GM18519 (cell line): Measurements from ENCODE around the gene CD24.
"Not testable (repeated sequence)": the region's sequence is repeated elsewhere in the genome, so short reads cannot be mapped to it uniquely, and the experiment has no call there.

Experiments
- ATAC-seq: cut with Tn5 transposase; IDR thresholded peaks from one replicate; pipeline ENCODE4 v1.9.1; 2021; ENCODE audit warnings: mild to moderate bottlenecking, moderate library complexity; ENCODE audit not compliant: unreplicated experiment, low FRiP score

Gene CD24

DNA sequence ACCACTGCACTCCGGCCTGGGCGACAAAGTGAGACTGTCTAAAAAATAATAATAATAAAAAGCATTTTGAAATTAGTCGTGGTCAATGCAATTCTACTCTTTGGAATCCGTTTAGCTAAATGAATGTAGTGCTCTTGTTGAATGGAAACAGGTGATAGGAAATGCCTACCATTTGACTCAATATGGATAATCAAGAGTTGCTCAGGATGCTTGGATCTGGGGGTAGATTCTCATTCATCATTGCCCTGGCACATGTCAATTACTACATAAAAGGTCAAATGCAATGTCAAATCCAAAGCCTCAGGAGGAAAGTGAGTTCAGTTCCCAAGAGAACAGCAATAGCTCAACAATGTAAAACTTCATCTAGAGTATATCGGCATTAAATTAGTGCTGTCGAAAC lies 3.8 kb downstream of the CD24 start:
- not testable (repeated sequence) for ATAC-seq

DNA sequence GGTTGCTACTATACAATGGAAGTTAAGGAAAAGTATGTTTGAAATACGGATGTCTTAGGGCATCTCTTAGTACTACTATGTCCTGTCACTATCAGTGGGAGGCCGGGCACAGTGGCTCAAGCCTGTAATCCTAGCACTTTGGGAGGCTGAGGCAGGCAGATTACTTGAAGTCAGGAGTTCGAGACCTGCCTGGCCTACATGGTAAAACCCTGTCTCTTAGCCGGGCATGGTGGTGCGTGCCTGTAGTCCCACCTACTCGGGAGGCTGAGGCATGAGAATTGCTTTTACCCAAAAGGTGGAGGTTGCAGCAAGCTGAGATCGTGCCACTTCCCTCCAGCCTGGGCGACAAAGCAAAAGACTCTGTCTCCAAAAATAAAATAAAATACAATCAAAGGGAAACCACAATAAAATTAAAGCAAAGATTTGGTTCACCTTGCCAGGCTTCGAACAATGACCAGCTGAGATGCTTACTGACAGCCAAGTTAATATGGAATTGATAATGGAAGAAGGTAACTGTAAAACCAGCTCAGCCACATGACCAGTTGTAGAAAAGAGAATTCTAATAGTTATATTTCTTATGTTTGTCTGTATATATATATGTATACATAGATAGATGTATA lies 6.5 kb downstream of the CD24 start:
- no peak for ATAC-seq

DNA sequence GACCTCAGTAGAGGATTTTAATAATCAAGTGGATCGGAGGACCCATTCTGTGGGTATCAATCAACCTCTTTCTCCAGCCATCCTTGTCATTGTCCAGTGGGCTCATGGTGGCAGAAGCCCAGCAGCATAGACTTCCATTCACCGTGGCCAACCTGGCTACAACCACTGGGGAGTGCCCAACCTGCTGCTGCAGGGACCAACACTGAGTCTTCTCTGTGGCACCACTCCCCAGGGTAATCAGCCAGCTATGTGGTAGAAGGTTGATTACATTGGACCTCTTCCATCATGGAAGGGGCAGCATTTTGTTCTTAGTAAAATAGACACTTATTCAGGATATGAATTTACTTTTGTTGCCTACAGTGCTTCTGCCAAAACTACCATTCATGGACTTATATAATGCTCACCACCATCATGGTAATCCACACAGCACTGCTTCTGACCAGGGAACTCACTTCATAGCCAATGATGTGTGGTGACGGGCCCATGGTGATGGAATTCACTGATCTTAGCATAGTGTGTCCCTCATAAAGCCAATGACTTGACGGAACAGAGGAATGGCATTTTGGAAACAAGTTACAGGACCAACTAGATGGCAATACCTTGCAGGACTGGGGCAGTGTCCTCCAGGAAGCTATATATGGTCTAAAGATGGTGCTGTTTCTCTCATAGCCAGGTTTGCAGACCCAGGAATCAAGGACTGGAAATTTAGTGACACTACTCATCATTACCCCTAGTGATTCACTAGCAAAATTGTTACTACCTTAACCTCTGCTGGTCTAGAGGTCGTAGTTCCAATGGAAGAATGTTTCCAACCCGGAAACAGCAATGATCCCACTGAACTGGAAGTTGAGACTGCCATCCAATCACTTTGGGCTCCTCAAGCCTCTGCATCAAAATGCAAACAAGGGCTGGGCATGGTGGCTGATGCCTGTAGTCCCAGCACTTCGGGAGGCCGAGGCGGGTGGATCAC lies 7.6 kb downstream of the CD24 start:
- no peak for ATAC-seq

DNA sequence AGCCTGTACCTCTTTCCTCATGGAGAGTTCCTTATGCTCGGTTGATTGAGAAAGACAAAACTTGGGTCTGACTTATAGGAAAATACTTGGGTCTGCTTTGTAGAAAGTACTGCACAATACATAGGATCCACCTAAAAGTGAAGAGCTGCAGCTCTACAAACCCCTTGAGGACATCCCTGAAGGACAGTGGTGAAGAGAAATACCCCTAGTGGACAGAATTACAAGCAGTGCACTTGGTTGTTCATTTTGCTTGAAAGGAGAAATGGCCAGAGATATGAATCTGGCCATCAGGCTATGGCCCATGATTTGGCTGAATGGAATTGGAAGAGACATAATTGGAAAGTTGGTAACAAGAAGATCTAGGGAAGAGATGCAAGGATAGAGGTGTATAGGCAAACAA lies 8.3 kb downstream of the CD24 start:
- no peak for ATAC-seq

DNA sequence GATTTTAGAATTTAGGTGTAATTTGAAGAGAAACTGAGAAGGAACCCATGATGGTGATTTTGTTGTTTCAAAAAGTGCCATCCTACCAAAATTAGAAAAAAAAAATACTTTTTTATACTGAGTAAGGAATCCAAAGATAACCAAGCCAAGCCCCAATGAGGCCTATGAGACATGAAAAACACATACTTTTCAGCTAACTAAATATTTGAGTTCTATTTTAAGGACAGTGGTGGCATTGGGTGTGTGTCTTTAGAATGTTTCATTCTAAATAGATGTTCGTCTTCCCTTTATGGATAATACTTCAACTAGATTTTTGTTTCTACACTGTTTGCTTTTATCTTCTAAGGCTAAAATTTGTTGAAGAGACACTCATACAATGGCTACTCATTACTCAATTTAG lies 9.6 kb downstream of the CD24 start:
- ATAC-seq = no peak

DNA sequence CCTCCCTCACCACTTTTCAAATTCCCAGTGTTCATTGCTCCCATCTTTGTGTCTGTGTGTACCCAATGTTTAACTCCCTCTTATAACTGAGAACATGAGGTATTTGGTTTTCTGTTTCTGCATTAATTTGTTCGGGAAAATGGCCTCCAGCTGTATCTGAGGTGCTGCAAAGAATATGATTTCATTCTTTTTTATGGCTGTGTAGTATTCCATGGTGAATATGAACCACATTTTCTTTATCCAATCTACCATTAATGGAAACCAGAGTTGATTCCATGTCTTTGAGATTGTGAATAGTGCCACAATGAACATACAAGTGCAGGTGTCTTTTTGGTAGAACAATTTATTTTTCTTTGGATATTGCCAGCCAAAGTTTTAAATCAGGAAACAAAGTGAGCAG lies 10.4 kb downstream of the CD24 start:
- no peak for ATAC-seq

- no peak for ATAC-seq
Observed at GRCh38 chr6:106963544-106963943, 11.0 kb downstream of the CD24 start.

GRCh38 chr6:106961801-106962200 lies 12.7 kb downstream of the CD24 start:
- ATAC-seq = no peak

DNA sequence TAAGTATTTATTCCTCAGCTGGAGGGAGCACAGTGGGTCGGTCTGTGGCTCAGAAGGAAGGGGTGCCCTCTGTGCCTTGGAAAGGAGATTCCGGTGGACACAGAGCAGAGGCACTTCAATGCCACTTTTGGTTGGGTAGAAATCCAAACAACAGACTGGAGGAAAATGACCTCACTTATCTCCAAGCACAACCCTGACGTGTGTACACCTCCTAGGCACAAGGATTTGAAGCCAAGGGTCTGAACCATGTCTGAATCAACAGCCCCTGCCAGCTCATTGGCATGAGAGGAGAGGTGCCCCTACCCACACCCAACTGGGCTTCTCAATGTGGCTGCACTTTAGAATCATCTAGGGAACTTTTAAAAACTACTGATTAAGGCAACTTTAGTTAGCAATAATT lies 13.4 kb downstream of the CD24 start:
- ATAC-seq = no peak

DNA sequence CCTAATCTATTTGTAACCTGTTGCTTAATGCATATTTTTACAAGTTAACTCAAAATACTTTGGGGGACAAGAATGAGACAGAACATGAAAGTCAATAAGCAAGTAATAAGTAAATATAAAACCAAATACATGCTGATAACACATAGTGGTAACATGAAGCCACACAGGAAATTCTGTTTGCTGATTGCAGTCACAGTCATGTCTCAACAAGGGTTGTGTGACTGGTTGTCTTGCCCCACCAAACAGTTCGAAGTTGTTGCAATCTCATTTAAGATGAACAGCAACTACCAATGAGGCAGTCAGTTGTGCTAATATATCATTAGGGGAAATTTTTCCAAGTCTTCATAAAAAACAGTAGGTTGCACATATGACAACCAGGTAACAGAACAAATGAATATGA lies 14.5 kb downstream of the CD24 start:
- no peak for ATAC-seq

DNA sequence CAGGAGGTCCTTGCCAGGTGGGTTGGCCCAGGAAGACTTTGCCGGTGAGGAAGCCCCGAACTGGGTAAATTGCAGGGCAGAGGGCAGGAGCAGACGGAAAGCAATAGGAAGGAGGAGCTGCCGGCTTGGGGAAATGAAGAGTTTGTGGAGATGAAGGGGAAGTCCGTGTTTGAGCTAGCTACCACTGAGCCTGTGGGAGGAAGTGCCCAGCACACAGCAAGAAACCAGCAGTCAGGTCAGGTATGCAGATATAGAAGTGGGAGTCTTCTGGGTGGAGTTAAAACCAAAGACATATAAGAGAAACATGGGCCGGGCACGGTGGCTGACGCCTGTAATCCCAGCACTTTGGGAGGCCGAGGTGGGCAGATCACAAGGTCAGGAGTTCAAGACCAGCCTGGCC lies 34.7 kb downstream of the CD24 start:
- ATAC-seq = no peak

DNA sequence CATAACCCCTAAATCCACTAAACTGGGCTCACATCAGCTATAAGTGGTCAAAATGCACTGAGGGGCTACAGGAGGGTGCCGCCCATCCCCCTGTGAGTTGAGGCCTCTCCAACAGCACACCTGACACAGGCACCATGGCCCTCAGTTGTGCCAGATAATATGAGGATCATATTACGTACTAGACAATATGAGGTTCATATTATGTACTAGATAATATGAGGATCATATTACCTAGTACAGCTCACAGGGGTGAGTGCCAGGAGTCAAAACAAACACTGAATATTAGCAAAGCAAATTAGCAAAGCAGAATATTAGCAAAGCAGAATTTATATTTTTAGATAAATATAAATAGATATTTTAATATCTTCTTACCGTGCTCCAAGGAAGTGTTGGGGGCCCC lies 35.3 kb downstream of the CD24 start:
- ATAC-seq = no peak

DNA sequence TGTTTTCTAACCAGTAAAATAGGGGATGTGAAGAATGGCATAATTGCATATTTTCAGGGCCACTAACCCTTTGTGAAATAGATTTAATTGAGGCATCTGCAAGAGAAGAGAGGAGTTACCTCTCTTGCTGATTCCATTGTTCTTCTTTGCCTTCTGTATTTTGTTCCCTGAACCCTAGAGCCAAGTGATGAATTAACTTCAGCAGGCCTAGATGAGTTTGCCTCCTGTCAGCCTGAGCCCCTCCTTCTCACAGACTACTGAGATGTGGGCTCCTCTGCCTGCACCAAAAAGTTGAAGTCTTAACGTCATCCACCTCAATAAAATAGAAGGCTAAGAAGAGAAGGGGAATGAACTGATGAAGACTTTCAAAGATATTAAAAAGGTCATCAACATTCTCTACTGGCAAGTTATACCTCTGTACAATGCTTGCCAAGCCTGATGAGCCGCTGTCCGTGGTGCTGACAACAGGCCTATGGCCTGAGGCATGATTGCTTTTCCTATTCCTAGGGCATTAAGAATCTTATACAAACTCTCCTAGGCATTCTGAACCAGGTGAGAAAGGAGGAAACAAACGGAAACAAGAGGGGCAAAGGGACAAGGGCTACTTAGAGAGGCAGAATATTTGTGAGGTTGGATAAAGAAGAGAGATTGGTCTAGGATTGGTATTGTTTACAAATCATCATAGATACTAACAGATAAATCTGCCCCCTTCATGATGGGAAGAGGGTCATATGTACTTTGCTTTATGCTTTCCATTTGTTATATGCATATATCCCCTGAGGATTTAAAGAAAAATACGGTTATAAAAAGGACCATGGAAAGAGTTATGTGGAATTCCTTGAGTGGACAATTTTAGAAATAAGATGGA lies 46.8 kb downstream of the CD24 start:
- ATAC-seq = no peak

DNA sequence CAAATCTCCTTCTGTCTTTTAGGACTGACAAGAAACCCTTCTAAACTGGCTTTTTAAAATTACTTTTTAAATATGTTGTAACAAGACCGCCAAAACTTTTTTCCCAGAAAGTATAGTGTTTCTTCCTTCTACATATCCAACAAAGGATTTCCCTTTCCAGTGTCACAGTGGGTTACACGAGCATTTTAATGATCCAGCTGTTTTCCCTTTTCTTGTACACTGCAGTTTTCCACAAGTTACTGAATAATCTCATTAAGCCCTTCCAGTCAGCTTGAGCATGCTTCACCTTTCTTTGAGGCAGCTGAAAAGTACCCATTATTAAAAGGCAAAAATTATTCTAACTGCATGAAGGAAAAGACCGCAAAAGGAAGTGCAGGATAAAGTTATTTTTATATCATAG lies 48.6 kb downstream of the CD24 start:
- no peak for ATAC-seq

DNA sequence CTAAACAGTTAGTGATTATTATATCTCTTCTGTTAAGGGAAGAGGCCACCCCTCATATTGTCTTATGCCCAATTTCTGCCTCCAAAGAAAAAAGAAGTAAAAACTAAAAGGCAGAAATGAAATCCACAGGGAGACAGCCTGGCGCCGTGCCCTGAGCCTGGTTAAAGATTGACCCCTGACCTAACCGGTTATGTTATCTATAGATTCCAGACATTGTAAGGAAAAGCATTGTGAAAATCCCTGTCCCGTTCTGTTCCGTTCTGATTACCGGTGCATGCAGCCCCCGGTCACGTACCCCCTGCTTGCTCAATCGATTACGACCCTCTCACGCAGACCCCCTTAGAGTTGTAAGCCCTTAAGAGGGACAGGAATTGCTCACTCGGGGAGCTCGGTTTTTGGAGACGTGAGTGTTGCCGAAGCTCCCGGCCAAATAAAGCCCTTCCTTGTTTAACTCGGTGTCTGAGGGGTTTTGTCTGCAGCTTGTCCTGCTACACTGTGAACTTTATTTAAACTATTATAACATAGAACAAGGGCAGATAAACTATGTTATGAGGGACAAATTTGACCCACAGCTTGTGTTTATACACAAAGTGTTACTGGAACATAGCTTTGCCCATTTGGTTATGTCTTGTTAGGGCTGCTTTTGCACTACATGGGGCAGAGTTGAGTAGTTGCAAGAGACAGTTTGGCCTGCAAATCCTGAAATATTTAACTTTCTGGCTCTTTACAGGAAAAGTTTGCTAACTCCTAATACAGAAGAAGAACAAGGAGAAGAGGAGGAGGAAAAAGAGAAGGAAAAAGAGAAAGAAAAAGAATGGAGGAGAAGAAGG lies 49.6 kb downstream of the CD24 start:
- no peak for ATAC-seq

DNA sequence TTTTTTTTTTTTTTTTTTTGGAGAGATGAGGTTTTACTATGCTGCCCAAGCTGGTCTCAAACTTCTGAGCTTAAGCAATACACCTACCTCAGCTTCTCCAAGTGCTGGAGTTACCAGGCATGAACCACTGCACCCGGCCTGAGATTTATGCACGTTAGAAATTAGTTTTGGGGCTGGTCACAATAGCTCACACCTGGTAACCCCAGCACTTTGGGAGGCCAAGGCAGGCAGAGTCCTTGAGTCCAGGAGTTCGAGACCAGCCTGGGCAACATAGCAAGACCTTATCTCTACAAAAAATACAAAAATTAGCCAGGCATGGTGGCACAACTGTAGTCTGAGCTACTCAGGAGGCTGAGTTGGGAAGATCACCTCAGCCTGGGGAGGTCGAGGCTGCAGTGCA lies 51.9 kb downstream of the CD24 start:
- no peak for ATAC-seq
